GM19438 (cell line): ENCODE results near the gene ITCH.
"Not testable (repeated sequence)": the region's sequence is repeated elsewhere in the genome, so short reads cannot be mapped to it uniquely, and the experiment has no call there.

Experiments
- ATAC-seq: cut with Tn5 transposase; IDR thresholded peaks from one replicate; pipeline ENCODE4 v1.9.1; 2021; ENCODE audit warnings: low read depth; ENCODE audit not compliant: unreplicated experiment

Gene ITCH

GRCh38 chr20:34363062-34363464 is at the start of gene ITCH:
ITCH (plus strand) TSS chr20:34363273; CDS start chr20:34393812, 30,539 bp downstream.
- peak; percentile 90 for ATAC-seq

GRCh38 chr20:34315236-34315635 is 47.8 kb upstream of the ITCH start:
- ATAC-seq = no peak

- no peak for ATAC-seq
These were observed 46.8 kb upstream of the ITCH start for GRCh38 chr20:34316196-34316814.

- no peak for ATAC-seq
These were observed 44.2 kb upstream of the ITCH start for GRCh38 chr20:34318609-34319443.

DNA sequence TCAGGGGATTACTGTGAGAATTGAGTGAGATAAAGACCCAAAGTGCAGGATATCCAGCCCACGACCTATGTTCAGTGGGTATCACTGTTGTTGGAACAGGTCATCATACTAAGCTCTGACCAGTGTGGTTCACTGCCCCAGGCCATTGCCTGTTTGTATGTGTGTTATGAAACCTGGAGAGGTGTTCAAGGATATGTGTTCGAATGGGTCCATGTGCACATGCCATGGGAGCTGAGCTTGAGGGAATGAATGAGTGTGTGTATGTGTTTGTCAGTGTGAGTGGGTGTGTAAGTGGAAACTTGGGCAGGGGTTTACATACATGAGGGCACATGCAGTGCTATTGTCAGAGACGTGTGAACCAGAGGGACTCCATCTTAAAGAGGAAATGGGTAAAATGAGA is 42.2 kb upstream of the ITCH start:
- no peak for ATAC-seq

- no peak for ATAC-seq
These were observed 40.6 kb upstream of the ITCH start for GRCh38 chr20:34322267-34323105.

GRCh38 chr20:34324541-34324940 is 38.5 kb upstream of the ITCH start:
- no peak for ATAC-seq

DNA sequence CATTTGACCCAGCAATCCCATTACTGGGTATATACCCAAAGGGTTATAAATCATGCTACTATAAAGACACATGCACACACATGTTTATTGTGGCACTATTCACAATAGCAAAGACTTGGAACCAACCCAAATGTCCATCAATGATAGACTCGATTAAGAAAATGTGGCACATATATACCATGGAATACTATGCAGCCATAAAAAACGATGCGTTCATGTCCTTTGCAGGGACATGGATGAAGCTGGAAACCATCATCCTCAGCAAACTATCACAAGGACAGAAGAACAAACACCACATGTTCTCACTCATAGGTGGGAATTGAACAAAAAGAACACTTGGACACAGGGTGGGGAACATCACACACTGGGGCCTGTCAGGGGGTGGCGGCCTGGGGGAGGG is 34.9 kb upstream of the ITCH start:
- not testable (repeated sequence) for ATAC-seq

DNA sequence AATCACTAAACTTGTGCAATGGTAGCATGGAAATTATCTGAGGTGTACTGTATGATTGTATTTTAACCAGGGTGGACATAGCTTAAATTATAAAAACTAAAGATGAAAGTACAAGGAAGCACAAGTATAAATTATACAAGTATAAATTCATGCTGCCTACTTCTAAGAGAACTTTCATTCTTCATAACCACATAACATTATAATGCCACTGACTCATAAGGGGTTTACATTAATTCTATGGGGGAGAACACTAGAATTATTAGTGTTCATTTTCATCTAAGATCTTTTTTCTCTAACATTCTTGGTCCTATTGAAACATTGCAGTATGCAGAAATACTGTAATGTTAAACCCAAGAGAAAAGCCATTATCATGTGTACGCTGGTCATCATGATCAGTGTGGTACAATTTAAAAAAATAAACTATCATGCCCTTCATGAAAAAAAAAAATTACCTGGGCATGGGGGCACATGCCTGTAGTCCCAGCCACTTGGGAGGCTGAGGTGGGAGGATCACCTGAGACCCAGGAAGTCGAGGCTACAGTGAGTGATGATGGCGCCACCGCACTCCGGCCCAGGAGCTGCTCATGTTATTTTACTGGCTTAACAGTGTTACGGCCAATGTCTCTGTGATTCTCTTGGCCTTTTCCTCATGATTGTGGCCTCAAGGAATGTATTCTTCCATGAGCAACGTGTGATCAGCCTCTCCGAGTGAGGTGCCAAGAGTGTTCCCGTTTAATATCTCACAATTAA is 34.0 kb upstream of the ITCH start:
- no peak for ATAC-seq

DNA sequence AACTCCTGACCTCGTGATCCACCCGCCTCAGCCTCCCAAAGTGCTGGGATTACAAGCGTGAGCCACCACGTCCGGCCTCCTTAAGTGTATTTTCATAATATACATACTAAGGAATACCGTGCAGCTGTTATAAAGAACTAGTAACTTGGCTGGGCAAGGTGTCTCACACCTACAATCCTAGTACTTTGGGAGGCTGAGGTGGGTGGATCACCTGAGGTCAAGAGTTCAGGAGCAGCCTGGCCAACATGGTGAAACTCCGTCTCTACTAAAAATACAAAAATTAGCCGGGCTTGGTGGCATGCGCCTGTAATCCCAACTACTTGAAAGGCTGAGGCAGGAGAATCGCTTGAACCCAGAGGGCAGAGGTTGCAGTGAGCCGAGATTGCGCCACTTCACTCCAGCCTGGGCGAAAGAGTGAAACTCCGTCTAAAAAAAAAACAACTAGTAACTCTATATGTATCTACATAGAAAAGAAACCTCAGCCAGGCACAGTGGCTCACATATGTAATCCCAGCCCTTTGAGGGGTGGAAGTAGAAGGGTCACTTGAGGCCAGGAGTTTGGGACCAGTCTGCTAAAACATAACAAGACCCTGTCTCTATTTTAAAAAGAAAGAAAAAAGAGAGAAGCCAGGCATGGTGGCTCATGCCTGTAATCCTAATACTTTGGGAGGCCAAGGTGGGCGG is 32.1 kb upstream of the ITCH start:
- ATAC-seq = not testable (repeated sequence)

DNA sequence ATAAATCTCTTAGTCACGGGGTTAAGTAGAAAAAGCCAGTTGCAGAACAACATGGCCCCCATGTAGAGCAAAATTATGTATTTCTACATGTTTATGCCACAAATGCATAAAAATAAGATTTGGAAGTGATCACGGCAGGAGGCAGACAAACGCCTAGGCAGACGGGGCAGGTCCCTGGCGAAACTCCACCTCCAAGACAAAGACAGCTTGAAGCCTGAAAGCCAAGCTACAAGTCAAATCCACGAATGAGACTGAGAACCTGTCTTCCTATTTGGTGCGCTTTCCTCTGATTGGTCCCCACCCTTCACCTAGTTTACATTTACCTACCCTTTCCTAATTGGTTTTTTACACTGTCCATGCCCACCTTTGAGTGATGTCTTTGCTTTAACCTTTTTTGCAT is 31.2 kb upstream of the ITCH start:
- ATAC-seq = no peak

GRCh38 chr20:34332262-34332920 is 30.7 kb upstream of the ITCH start:
- no peak for ATAC-seq

- ATAC-seq = no peak
These were observed 29.3 kb upstream of the ITCH start for GRCh38 chr20:34333786-34334185.

DNA sequence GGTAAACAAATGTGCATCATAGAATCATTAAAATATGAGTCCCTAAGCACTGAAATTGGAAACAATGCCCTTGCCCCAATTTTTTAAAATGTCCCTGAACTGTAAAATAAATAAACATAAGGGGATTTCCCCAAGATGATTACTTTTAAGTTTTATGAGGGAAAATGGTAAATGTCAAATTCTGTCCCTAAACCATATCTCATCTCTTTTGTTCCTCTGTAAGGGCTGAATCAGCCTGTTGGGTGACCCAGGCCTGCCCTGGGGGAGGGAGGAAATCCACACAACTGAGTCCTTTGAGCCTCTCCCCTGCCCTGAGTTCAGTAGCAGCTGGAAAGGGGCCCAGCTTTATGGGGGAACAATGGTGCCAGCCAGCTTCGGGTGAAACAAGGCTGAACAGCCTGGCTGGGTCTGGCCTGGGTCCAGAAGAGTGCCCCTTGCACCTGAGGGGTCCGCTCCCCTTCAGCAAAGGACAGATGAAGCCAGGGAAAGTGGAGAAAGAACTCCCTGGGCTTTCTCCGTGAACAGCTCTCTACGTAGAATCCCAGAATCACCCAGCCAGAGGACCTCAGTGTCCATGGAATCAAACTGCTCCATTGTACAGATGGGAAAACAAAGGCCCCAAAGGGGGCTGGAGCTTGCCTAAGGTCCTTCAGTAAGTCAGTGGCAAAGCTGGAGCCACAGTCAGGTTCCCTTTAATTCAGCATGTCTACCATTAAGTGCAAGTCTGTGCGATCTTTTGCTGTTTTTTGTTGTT is 28.2 kb upstream of the ITCH start:
- ATAC-seq = no peak

GRCh38 chr20:34337544-34337943 is 25.5 kb upstream of the ITCH start:
- no peak for ATAC-seq

GRCh38 chr20:34337982-34338726 is 24.9 kb upstream of the ITCH start:
- no peak for ATAC-seq

- ATAC-seq = not testable (repeated sequence)
These were observed 22.3 kb upstream of the ITCH start for GRCh38 chr20:34340726-34341125.

GRCh38 chr20:34341199-34341598 is 21.9 kb upstream of the ITCH start:
- not testable (repeated sequence) for ATAC-seq
